SK-N-SH treated with all-trans-retinoic acid at 6 μM for 48 hours (cell line): ENCODE data around the gene TMTC2.

ENCODE experiments used
- ATAC-seq: fragments of 200-7000 bp; cut with Tn5 transposase; 3 replicates; pipeline ENCODE4 v1.9.1; 2020; ENCODE audit warnings: mild to moderate bottlenecking, moderate library complexity
- ARNTL ChIP-seq: fragments of 450-650 bp; formaldehyde crosslinking; IDR thresholded peaks from 2 replicates; pipeline ENCODE4 v1.5.0; 2020; ENCODE audit warnings: low read depth, mild to moderate bottlenecking, moderate library complexity, borderline replicate concordance
- BACH2 ChIP-seq: fragments of 250-450 bp; sonication (Bioruptor Pico); IDR thresholded peaks from 2 replicates; pipeline ENCODE4 v1.9.0; 2021; ENCODE audit warnings: mild to moderate bottlenecking, borderline replicate concordance
- CSDC2 ChIP-seq: fragments of 250-450 bp; sonication (Bioruptor Pico); IDR thresholded peaks from 2 replicates; pipeline ENCODE4 v1.5.0; 2020; ENCODE audit warnings: mild to moderate bottlenecking, moderate library complexity
- ESRRG ChIP-seq: fragments of 250-450 bp; sonication (Bioruptor Pico); IDR thresholded peaks from 2 replicates; pipeline ENCODE4 v1.6.1; 2021; ENCODE audit warnings: mild to moderate bottlenecking
- GLIS3 ChIP-seq: fragments of 250-450 bp; sonication (Bioruptor Pico); IDR thresholded peaks from 2 replicates; pipeline ENCODE4 v1.5.0; 2020; ENCODE audit warnings: mild to moderate bottlenecking, moderate library complexity
- ISL1 ChIP-seq: fragments of 250-450 bp; sonication (Bioruptor Pico); IDR thresholded peaks from 2 replicates; pipeline ENCODE4 v2.1.2; 2022; ENCODE audit warnings: mild to moderate bottlenecking, moderate library complexity
- OSR1 ChIP-seq: fragments of 250-450 bp; sonication (Bioruptor Pico); IDR thresholded peaks from 2 replicates; pipeline ENCODE4 v1.8.0; 2022; ENCODE audit warnings: moderate library complexity, mild to moderate bottlenecking, inconsistent platforms
- PPARA ChIP-seq: fragments of 250-450 bp; sonication (Bioruptor Pico); IDR thresholded peaks from 2 replicates; pipeline ENCODE4 v1.5.0; 2020; ENCODE audit warnings: mild to moderate bottlenecking, borderline replicate concordance
- RARB ChIP-seq: fragments of 250-450 bp; sonication (Bioruptor Pico); IDR thresholded peaks from 2 replicates; pipeline ENCODE4 v1.8.0; 2021; ENCODE audit warnings: mild to moderate bottlenecking, moderate library complexity
- SNAI2 ChIP-seq: fragments of 250-450 bp; sonication (Bioruptor Pico); IDR thresholded peaks from 2 replicates; pipeline ENCODE4 v1.5.0; 2020; ENCODE audit warnings: mild to moderate bottlenecking, moderate library complexity
- TCF4 ChIP-seq: fragments of 250-450 bp; sonication (Bioruptor Pico); IDR thresholded peaks from 2 replicates; pipeline ENCODE4 v1.8.0; 2021; ENCODE audit warnings: mild to moderate bottlenecking, moderate library complexity, borderline replicate concordance
- ZC3H10 ChIP-seq: fragments of 250-450 bp; sonication (Bioruptor Pico); IDR thresholded peaks from 2 replicates; pipeline ENCODE4 v1.5.1; 2021; ENCODE audit warnings: mild to moderate bottlenecking, moderate library complexity
- ZFP3 ChIP-seq: fragments of 250-450 bp; sonication (Bioruptor Pico); IDR thresholded peaks from 2 replicates; pipeline ENCODE4 v1.5.0; 2020; ENCODE audit warnings: mild to moderate bottlenecking, moderate library complexity
- ZFP30 ChIP-seq: fragments of 450-650 bp; formaldehyde crosslinking; IDR thresholded peaks from 2 replicates; pipeline ENCODE4 v1.5.0; 2022; ENCODE audit warnings: mild to moderate bottlenecking, moderate library complexity
- ZNF70 ChIP-seq: fragments of 450-650 bp; formaldehyde crosslinking; IDR thresholded peaks from 2 replicates; pipeline ENCODE4 v1.5.0; 2020; ENCODE audit warnings: mild to moderate bottlenecking, moderate library complexity
- ZNF8 ChIP-seq: fragments of 450-650 bp; formaldehyde crosslinking; IDR thresholded peaks from 2 replicates; pipeline ENCODE4 v1.5.0; 2020; ENCODE audit warnings: mild to moderate bottlenecking, moderate library complexity
- TF ChIP-seq, protein P1 (sequence below): fragments of 250-450 bp; sonication (Bioruptor Pico); IDR thresholded peaks from 2 replicates; pipeline ENCODE4 v1.5.0; 2020; ENCODE audit warnings: mild to moderate bottlenecking, moderate library complexity
- TF ChIP-seq, protein P2 (sequence below): fragments of 250-450 bp; sonication (Bioruptor Pico); IDR thresholded peaks from 2 replicates; pipeline ENCODE4 v1.8.0; 2021; ENCODE audit warnings: low read depth, mild to moderate bottlenecking, moderate library complexity, borderline replicate concordance
- TF ChIP-seq, protein P3 (sequence below): fragments of 250-450 bp; sonication (Bioruptor Pico); IDR thresholded peaks from 2 replicates; pipeline ENCODE4 v1.5.1; 2021; ENCODE audit warnings: mild to moderate bottlenecking, moderate library complexity
- TF ChIP-seq, protein P4 (sequence below): fragments of 250-450 bp; sonication (Bioruptor Pico); IDR thresholded peaks from 2 replicates; pipeline ENCODE4 v1.8.0; 2020; ENCODE audit warnings: mild to moderate bottlenecking, moderate library complexity, borderline replicate concordance
- TF ChIP-seq, protein P5 (sequence below): fragments of 250-450 bp; sonication (Bioruptor Pico); IDR thresholded peaks from 2 replicates; pipeline ENCODE4 v1.5.1; 2020; ENCODE audit warnings: low read depth, mild to moderate bottlenecking, moderate library complexity

TMTC2 gene

DNA sequence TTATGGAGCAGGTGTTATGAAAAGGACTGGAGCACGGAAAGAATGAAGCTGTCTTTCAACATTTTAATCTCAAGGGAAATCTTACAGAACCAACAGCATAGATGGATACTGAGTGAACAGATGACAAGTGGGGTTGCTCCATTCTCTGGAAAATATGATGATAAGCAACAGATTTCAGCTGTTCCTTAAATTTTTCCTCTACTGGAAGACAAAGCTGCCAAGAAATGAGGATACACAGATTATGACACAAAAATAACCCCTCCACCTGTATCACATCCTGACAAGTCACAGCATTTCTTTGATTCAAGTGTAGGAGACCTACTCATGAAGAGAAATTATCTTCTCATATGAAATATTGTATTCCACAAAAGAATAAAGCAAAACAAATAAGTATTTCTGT lies 13.0 kb upstream of the TMTC2 start:
- no peak for ATAC-seq
- TF ChIP-seq, protein P1, sequence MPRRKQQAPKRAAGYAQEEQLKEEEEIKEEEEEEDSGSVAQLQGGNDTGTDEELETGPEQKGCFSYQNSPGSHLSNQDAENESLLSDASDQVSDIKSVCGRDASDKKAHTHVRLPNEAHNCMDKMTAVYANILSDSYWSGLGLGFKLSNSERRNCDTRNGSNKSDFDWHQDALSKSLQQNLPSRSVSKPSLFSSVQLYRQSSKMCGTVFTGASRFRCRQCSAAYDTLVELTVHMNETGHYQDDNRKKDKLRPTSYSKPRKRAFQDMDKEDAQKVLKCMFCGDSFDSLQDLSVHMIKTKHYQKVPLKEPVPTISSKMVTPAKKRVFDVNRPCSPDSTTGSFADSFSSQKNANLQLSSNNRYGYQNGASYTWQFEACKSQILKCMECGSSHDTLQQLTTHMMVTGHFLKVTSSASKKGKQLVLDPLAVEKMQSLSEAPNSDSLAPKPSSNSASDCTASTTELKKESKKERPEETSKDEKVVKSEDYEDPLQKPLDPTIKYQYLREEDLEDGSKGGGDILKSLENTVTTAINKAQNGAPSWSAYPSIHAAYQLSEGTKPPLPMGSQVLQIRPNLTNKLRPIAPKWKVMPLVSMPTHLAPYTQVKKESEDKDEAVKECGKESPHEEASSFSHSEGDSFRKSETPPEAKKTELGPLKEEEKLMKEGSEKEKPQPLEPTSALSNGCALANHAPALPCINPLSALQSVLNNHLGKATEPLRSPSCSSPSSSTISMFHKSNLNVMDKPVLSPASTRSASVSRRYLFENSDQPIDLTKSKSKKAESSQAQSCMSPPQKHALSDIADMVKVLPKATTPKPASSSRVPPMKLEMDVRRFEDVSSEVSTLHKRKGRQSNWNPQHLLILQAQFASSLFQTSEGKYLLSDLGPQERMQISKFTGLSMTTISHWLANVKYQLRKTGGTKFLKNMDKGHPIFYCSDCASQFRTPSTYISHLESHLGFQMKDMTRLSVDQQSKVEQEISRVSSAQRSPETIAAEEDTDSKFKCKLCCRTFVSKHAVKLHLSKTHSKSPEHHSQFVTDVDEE (CRISPR knock-in tag): no peak
- TF ChIP-seq ZNF70 (CRISPR knock-in tag) (no peak), ISL1 (CRISPR knock-in tag) (no peak), PPARA (CRISPR knock-in tag) (no peak), BACH2 (CRISPR knock-in tag) (no peak), ZNF8 (CRISPR knock-in tag) (no peak)
- TF ChIP-seq, protein P2, sequence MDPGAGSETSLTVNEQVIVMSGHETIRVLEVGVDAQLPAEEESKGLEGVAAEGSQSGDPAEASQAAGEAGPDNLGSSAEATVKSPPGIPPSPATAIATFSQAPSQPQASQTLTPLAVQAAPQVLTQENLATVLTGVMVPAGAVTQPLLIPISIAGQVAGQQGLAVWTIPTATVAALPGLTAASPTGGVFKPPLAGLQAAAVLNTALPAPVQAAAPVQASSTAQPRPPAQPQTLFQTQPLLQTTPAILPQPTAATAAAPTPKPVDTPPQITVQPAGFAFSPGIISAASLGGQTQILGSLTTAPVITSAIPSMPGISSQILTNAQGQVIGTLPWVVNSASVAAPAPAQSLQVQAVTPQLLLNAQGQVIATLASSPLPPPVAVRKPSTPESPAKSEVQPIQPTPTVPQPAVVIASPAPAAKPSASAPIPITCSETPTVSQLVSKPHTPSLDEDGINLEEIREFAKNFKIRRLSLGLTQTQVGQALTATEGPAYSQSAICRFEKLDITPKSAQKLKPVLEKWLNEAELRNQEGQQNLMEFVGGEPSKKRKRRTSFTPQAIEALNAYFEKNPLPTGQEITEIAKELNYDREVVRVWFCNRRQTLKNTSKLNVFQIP (CRISPR knock-in tag): no peak
- TF ChIP-seq, protein P3, sequence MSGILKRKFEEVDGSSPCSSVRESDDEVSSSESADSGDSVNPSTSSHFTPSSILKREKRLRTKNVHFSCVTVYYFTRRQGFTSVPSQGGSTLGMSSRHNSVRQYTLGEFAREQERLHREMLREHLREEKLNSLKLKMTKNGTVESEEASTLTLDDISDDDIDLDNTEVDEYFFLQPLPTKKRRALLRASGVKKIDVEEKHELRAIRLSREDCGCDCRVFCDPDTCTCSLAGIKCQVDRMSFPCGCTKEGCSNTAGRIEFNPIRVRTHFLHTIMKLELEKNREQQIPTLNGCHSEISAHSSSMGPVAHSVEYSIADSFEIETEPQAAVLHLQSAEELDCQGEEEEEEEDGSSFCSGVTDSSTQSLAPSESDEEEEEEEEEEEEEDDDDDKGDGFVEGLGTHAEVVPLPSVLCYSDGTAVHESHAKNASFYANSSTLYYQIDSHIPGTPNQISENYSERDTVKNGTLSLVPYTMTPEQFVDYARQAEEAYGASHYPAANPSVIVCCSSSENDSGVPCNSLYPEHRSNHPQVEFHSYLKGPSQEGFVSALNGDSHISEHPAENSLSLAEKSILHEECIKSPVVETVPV (CRISPR knock-in tag): no peak

DNA sequence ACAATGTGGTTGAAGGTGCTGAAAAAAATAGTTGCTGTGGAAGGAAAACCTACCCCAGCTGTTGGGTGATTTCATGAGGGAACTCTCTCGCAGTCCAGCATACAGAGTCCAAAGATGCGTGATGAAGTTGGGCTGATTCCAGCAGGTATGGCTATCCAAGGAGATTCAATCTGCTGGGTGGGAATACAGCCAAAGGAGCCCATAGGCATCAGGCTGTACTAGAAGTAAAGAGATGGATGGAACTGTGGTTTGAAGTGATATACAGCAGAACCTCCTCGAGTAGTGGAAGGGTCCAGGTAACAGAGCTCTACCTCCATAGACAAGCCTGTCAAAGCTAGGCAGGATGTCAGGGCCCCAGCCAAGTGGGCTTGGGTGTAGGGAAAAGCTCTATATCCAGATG lies 11.5 kb upstream of the TMTC2 start:
- TF ChIP-seq, protein P2 (CRISPR knock-in tag): no peak
- TF ChIP-seq OSR1 (no peak), SNAI2 (CRISPR knock-in tag) (no peak), ARNTL (CRISPR knock-in tag) (no peak), ZNF8 (CRISPR knock-in tag) (no peak), PPARA (CRISPR knock-in tag) (no peak), TCF4 (CRISPR knock-in tag) (no peak), ZFP3 (CRISPR knock-in tag) (no peak), CSDC2 (CRISPR knock-in tag) (no peak), RARB (CRISPR knock-in tag) (no peak), GLIS3 (CRISPR knock-in tag) (no peak)
- TF ChIP-seq, protein P4, sequence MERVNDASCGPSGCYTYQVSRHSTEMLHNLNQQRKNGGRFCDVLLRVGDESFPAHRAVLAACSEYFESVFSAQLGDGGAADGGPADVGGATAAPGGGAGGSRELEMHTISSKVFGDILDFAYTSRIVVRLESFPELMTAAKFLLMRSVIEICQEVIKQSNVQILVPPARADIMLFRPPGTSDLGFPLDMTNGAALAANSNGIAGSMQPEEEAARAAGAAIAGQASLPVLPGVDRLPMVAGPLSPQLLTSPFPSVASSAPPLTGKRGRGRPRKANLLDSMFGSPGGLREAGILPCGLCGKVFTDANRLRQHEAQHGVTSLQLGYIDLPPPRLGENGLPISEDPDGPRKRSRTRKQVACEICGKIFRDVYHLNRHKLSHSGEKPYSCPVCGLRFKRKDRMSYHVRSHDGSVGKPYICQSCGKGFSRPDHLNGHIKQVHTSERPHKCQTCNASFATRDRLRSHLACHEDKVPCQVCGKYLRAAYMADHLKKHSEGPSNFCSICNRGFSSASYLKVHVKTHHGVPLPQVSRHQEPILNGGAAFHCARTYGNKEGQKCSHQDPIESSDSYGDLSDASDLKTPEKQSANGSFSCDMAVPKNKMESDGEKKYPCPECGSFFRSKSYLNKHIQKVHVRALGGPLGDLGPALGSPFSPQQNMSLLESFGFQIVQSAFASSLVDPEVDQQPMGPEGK (CRISPR knock-in tag): no peak
- TF ChIP-seq, protein P3 (CRISPR knock-in tag): no peak
- TF ChIP-seq, all 23 proteins: peak for 0
- ATAC-seq: no peak

DNA sequence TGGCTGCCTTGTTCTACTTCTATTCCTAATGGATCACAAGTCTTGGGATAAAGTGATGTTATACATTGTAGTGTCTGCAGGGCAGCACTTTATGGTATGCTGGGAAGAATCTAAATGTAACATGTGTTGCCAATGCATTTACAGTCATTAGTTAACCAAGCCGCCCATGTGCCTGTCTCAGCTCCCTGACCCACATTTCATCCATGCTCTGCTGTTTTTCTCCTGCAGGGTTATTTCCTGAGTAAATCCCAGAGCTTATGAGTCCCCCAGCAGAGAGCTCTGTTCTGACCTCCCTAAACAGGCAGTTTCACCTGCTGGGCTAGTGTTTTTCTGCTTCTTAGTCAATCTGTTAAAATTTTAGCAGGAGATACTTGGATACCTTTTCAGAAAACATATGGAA lies 4.4 kb upstream of the TMTC2 start:
- no peak for ATAC-seq
- TF ChIP-seq ZFP30 (CRISPR knock-in tag) (no peak), ZC3H10 (CRISPR knock-in tag) (no peak), RARB (CRISPR knock-in tag) (no peak), ESRRG (no peak)
- TF ChIP-seq, protein P1 (CRISPR knock-in tag): no peak
- TF ChIP-seq, protein P5, sequence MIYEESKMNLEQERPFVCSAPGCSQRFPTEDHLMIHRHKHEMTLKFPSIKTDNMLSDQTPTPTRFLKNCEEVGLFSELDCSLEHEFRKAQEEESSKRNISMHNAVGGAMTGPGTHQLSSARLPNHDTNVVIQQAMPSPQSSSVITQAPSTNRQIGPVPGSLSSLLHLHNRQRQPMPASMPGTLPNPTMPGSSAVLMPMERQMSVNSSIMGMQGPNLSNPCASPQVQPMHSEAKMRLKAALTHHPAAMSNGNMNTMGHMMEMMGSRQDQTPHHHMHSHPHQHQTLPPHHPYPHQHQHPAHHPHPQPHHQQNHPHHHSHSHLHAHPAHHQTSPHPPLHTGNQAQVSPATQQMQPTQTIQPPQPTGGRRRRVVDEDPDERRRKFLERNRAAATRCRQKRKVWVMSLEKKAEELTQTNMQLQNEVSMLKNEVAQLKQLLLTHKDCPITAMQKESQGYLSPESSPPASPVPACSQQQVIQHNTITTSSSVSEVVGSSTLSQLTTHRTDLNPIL (CRISPR knock-in tag): no peak
- TF ChIP-seq, protein P2 (CRISPR knock-in tag): no peak
- TF ChIP-seq, all 23 proteins: peak for 0
